GM12801 (cell line): Measurements from ENCODE around the gene PUS7.

ENCODE experiments used
- TF ChIP-seq, protein P1 (sequence below): IDR thresholded peaks from one replicate; pipeline ENCODE4 v1.5.1; 2011; ENCODE audit warnings: control low read depth; ENCODE audit not compliant: insufficient read length; ENCODE audit errors: extremely low read depth

PUS7 gene

DNA sequence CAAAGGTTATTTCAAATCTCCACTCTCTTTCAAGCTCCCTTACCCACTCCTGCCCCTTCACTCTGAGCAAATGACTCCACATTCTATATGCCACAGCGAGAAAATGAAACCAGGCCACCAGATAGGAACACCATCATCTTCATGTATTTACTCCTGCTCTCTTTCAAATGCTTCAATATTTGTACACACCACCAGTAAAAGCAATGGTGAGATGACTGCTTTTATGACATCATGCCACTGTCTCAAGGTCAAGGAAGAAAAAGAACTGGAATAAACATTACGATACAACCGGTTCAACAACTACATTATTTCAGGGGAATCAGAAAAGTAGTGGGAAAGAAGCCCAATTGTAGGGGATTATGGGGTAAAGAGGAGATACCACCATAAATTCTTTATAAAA lies 32.7 kb downstream of the PUS7 start:
- TF ChIP-seq, protein P1, sequence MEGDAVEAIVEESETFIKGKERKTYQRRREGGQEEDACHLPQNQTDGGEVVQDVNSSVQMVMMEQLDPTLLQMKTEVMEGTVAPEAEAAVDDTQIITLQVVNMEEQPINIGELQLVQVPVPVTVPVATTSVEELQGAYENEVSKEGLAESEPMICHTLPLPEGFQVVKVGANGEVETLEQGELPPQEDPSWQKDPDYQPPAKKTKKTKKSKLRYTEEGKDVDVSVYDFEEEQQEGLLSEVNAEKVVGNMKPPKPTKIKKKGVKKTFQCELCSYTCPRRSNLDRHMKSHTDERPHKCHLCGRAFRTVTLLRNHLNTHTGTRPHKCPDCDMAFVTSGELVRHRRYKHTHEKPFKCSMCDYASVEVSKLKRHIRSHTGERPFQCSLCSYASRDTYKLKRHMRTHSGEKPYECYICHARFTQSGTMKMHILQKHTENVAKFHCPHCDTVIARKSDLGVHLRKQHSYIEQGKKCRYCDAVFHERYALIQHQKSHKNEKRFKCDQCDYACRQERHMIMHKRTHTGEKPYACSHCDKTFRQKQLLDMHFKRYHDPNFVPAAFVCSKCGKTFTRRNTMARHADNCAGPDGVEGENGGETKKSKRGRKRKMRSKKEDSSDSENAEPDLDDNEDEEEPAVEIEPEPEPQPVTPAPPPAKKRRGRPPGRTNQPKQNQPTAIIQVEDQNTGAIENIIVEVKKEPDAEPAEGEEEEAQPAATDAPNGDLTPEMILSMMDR, result no peak

DNA sequence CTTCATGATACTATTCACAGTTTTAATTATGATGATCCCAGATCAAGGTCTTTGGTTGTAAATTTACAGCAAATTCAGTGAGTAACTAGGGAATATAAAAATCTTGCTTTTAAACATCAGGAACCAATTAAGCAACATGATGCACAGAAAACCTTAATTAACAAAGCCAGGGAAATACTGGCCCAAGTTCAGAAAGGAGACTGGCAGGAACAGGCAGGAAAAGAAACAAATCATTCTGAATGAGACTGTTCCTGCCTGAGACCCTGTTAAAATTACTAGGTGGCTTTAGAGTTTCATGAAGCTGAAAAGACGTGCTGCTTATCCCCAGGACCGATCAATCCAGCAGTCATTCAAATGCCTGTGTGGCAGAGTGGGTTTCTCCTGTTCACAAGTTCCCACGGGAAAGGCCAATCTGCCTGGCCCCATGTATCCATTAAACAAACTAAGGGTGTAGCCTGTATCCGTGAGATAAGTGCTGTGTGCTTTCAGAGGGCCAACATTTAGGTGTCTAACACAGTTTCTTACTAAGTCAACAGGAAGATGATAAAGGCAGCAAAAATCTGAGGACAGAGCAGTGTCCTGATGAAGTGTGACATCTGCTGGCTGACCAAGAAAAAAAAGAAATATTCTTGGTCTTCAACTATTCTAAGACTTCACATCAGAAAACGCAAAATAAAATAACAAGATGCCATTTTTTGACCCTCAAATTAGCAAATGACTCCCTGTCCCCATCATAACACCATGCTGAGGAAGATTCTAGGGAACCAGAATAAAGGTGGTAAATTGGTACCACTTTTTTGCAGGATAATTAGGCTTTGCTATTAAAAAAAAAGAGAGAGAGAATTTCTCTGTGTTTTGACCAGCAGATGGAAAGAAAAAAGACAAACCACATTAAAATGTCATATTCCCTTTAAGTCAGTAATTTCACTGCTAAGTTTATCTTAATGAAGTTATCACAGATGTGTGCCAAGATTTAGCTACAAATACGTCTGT lies 34.2 kb downstream of the PUS7 start:
- TF ChIP-seq, protein P1, result no peak

DNA sequence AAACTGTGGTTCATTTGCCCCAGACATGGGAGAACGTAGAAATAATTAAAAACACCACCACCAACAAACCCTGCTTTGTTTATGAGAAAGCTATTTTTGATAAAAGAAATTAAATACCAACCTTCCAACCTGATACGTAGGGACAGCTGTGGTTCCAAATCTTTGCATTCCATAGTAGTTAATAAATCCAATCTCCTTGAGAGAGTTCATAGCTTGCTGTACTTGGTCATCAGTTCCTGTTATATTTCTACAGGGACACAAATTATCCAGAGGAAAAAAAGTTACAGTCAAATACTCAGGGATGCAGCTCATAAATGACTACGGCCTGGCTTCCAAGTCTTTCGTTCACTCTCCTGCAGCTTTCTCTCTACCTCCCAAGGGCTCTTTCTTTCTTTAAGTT lies 41.1 kb downstream of the PUS7 start:
- TF ChIP-seq, protein P1, result no peak

DNA sequence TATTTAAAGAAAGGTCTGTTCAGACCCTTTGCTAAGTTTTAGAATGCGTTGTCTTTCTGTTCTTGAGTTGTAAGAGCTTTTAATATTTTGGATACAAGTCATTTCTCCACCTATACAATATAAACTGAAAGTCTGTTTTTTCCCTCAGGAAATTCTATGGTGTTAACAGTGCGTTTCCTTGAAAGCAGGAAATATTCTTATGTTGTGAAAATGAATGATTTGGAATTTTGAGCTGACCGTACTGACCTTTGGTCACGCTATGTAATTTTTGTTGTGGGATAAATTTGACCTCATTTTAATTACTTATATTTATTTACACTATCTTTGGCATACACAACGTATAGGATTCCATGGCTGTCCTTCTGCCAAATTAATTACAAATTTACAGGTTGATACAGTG lies 43.5 kb downstream of the PUS7 start:
- TF ChIP-seq, protein P1, result no peak

DNA sequence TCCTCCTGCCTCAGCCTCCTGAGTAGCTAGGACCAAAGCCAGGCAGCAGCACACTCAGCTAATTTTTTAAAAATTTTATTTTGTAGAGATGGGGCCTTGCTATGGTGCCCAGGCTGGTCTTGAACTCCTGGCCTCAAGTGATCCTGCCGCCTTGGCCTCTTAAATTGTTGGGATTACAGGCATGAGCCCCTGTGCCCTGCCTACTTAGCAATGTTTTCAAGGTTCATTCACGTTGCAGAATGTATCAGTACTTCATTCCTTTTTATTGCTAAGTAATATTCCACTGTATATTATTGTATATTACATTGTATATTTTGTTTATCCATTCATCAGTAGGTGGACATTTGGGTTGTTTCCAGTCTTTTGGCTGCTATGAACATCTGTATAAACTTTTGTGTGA lies 44.2 kb downstream of the PUS7 start:
- TF ChIP-seq, protein P1, result no peak

DNA sequence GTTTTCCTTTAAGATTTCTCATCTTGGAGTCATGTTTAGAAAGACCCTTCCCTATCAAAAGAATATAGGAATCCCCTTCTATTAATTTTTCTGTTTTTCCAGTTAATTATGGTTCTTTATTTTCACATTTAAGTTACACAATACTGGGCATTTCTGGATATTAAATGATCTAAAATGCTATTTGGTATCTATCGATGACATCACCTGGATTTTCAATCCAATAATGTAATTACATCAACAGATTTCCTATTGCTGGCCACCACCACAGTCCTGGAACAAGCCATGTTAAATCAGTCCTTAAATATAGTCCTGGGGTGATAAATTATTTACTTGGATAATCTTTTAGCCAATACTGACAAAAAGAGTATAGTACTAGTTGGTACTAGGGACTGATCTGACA lies 48.0 kb downstream of the PUS7 start:
- TF ChIP-seq, protein P1, result no peak

DNA sequence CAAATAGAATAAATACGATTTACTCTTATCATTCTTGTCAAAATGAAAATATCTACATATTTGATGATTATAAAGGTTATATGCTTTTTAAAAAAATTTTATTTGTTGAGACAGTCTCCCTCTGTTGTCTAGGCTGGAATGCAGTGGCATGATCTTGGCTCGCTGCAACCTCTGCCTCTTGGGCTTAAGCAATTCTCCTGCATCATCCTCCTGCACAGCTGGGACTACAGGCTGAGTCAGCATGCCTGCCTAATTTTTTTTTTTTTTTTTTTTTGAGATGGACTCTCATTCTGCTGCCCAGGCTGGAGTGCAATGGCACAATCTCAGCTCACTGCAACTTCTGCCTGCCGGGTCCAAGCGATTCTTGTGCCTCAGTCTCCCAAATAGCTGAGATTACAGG lies 48.9 kb downstream of the PUS7 start:
- TF ChIP-seq, protein P1, result no peak
